Left ventricle myocardium superior (tissue), 1 donor: ENCODE measurements around the gene EDA. TPM values are rescaled to one million over a fixed set of nuclear protein-coding genes. Genes with fewer than 3 reads are reported as not detected.
A peak's percentile ranks its signal among the peaks of the same experiment; 100 is the strongest.

Experiments
- ATAC-seq: fragments of 200-7000 bp; cut with Tn5 transposase; one replicate; pipeline ENCODE4 v1.9.1; 2020; ENCODE audit warnings: mild to moderate bottlenecking, moderate library complexity
- DNase-seq: peaks from one replicate; pipeline ENCODE4 v3.0.0-alpha.2; 2020
- intact Hi-C: fragments of 100-400 bp; cut with micrococcal nuclease; formaldehyde crosslinking; loops from one replicate; pipeline ENCODE4 v1.11.0; 2022
- long read RNA-seq: library from polyadenylated mRNA; unstranded; transcript quantifications from one replicate; pipeline ENCODE4 v2.0.0, GENCODE V29; 2021
- total RNA-seq: library from RNA; stranded (reverse); fragmentation: NEBNext Ultra II Directional; extraction: Animal tissue kit (Norgen Biotek cat#: 25700); gene quantifications from one replicate; pipeline ENCODE4 v1.2.1, GENCODE V29; 2021
- donor health status: DM: no; HTN: yes; CAD: no; lungs with severe emphysema.

EDA gene
- 12.8 TPM for total RNA-seq
- long read RNA-seq, partial matches to known transcripts: 1 of 13 reads
- long read RNA-seq, other reads (novel, unspliced or antisense): 12 of 13 reads

DNA sequence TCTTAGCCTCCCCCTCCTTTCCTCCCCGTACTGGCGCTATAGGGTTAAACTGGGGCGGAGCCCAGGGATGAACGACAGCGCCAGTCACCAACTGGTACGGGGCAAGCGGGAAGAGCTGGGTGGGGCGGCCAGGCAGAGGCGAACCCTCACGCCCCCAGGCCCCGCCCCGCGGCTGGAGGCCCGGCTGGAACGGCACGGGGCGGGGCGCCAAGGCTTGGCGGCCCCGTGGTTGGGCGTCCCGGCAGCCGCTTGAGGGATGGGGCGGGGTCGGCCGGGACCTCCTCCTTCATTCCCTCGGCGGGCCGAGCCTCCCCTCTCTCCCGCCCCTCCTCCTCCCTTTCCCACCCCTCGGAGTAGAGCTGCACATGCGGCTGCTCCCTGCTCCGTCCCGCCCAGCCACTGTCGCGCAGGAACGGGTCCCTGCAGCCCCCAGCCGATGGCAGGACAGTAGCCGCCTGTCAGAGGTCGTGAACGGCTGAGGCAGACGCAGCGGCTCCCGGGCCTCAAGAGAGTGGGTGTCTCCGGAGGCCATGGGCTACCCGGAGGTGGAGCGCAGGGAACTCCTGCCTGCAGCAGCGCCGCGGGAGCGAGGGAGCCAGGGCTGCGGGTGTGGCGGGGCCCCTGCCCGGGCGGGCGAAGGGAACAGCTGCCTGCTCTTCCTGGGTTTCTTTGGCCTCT, at the start of gene EDA:
Gene EDA, plus strand, starts transcription at position 335 of the 678 bp plus-strand sequence.
- ATAC-seq (peak; percentile 97), DNase-seq (peak; percentile 94)
- intact Hi-C loops: loop anchor here (10.0 kb wide), 1 partner anchor 409 kb away; no protein-coding TSS in a partner anchor

- no peak for ATAC-seq
- no peak for DNase-seq
- intact Hi-C loops: no loop called here
Measured at GRCh38 chrX:69568828-69569227, 47.1 kb upstream of the EDA start.

DNA sequence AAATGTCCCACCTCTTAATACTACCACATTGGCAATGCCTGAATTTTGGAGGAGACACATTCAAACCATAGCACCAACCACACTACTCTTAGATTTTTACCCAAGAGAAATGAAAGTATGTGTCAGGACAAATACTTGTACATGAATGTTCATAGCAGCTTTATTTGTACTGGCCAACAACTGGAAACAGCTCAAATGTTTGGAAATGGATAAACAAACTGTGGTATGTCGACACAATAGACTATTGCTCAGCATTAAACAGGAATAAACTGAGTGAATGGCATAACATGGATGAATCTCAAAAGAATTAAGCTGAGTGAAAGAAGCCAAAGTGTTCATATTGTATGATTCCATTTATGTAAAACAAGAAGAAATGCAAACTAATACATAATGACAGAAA, 18.5 kb upstream of the EDA start:
- intact Hi-C loops: no loop called here
- ATAC-seq (no peak), DNase-seq (no peak)

DNA sequence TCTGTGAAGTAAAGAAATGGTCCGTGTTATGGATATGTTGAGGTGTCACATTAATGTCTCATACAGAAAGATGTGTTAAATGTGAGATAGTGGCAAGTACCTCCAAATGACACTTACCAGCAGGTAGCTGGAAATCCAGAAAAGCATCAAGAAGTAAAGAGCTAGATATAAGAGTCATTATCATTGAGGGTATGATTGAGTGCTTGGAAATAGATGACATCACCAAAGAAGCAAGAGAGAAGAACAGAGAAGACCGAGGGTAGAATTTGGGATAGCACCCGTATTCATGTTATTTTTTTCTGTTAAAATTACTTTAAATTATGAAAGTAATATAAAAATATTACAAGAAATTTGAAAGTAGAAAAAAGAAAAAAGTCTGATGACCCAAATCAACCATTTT, 15.7 kb upstream of the EDA start:
- no peak for ATAC-seq
- intact Hi-C loops: no loop called here
- no peak for DNase-seq

DNA sequence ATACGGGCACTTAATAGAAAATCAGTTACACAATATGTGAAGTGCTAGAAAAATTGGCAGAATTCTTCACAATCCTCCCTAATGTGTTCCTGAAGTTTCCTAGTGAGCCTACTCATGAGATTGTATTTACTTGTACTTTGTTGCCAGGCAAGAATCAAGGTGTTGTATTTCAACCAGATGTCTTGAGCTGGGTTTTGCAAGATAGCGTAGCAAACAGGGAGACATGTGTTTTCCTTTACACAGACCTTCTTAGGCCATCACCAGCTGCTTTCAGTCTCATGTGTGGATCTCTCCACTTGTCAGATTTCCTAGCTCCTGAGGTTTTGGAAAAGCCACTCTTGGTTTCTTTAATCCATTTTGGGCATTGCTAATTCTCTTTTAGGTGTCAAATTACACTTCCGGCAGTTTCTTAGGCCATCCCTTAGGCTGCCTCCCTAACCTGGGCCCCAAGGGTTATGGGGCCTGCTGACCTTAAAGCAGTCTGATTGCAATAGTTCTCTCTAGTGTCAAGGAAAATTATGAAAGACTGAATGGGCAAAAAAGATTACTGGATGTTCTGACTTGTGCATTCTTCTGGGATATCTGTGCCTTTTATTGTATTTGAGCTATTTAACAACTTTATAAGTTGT, 12.2 kb upstream of the EDA start:
- intact Hi-C loops: no loop called here
- ATAC-seq (no peak), DNase-seq (no peak)

- intact Hi-C loops: no loop called here
- ATAC-seq: no peak
- no peak for DNase-seq
Measured at GRCh38 chrX:69605521-69605920, 10.4 kb upstream of the EDA start.

DNA sequence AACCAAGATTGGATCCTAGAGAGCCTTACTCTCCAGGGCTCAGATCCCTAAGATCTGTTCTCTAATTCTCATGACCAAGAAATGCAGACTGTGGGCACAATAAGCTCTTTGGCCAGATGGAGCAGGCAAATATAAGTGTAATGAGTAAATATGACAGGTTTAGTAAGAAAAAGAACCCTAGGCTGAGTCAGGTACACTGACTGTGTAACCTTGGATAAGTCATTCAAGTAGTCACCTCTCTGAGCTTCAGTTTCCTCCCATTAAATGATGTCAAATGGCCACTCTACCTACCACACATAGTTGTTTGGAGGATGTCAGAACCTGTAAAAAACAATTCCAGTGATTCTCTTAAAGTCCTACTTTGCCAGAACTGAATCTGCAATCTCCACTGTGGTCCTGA, 8.3 kb upstream of the EDA start:
- no peak for DNase-seq

GRCh38 chrX:69613946-69614345, 2.0 kb upstream of the EDA start:
- no peak for ATAC-seq
- intact Hi-C loops: loop anchor here (10.0 kb wide), 1 partner anchor 411 kb away; no protein-coding TSS in a partner anchor
- DNase-seq: no peak

More for the DNA sequence above, 8.3 kb upstream of the EDA start:
- no peak for ATAC-seq
- intact Hi-C loops: no loop called here

- intact Hi-C loops: loop anchor here (10.0 kb wide), 1 partner anchor 410 kb away; no protein-coding TSS in a partner anchor
- ATAC-seq (peak; percentile 44), DNase-seq (no peak)
Measured at GRCh38 chrX:69614886-69615285, 1.0 kb upstream of the EDA start.

DNA sequence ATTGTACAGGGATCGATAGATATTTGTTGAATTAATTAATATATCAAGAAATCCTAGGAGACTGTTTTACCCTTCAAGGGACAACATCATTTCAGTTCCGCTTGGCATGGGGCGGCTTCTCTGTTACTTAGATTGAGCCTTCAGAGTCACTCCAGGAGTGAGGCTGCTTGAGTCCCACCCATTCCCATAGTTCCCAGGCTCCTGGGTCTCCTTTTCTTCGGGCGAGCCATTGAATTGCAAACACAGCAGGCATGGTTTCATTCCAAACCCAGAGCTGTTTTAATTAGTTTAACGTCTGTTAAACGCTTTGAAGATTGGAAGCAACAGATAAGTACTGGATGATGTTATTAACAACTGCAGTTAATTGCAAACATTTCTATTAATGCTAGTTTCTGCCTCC, 571 bp upstream of the EDA start:
- DNase-seq (no peak), ATAC-seq (no peak)
- intact Hi-C loops: loop anchor here (10.0 kb wide), 1 partner anchor 409 kb away; no protein-coding TSS in a partner anchor

GRCh38 chrX:69616457-69617203, 717 bp downstream of the EDA start:
- intact Hi-C loops: loop anchor here (10.0 kb wide), 1 partner anchor 408 kb away; no protein-coding TSS in a partner anchor
- DNase-seq: peak; percentile 60
- ATAC-seq: peak; percentile 28

- ATAC-seq (no peak), DNase-seq (no peak)
- intact Hi-C loops: loop anchor here (10.0 kb wide), 1 partner anchor 406 kb away; no protein-coding TSS in a partner anchor
Measured at GRCh38 chrX:69618803-69619202, 2.9 kb downstream of the EDA start.

DNA sequence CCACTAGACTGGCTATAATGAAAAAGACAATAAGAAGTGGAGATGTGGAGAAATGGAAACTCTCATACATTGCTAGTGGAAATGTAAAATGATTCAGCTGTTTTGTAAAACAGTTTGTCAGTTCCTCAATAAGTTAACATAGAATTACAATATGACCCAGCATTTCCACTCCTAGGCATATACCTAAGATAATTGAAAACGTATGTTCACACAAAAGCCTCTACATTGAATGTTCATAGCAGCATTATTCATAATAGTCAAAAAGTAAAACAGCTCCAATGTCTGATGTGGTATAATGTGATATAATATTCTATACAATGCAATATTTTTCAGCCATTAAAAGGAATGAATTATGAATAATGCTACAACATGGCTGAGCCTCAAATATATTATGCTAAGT, 10.2 kb downstream of the EDA start:
- intact Hi-C loops: no loop called here
- no peak for DNase-seq
- no peak for ATAC-seq

GRCh38 chrX:69627744-69628143, 11.8 kb downstream of the EDA start:
- intact Hi-C loops: no loop called here
- ATAC-seq: no peak
- no peak for DNase-seq

DNA sequence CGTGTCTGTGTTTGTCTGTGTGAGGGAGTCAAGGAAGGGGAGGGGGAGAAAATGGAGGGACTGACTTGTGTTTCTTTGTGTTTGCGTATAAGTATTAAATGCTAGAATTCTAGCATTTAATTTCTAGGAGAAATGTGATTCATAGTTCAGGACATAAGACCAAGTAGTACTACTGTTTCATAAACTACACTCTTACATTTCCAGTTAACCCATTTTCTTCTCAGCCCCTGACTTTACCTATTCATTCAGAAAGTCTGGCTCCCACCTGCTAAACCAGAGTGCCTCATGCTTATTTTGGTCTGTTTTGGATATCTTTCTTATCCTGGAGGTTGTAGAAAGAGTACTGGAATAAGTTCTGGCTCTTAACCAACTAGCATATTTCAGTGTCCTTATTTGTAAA, 14.2 kb downstream of the EDA start:
- DNase-seq (no peak), ATAC-seq (no peak)
- intact Hi-C loops: no loop called here

- DNase-seq (no peak), ATAC-seq (peak; percentile 56)
- intact Hi-C loops: no loop called here
Measured at GRCh38 chrX:69664693-69665092, 48.8 kb downstream of the EDA start.

DNA sequence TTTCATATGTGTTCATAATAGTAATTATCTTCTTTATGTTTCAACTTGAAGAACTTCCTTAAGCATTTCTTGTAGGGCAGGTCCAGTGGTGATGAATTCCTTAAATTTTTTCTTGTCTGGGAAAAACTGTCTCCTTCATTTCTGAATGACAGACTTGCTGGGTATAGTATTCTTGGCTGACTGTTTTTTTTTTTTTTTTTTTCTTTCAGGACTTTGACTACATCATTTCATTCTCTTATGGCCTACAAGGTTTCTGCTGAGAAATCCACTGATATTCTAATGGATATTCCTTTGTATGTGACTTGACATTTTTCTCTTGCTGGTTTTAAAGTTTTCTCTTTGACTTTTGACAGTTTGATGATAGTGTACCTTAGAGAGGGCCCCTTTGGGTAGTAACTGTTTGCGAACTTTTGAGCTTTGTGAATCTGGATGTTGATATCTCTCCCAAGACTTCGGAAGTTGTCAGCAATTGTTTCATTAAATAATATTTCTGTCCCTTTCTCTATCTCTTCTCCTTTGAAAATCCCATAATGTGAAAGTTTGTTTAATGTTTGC, 54.2 kb downstream of the EDA start:
- intact Hi-C loops: no loop called here
- ATAC-seq (no peak), DNase-seq (no peak)

GRCh38 chrX:69674891-69675290, 59.0 kb downstream of the EDA start:
- ATAC-seq (no peak), DNase-seq (no peak)
- intact Hi-C loops: no loop called here

- intact Hi-C loops: no loop called here
- DNase-seq: no peak
- no peak for ATAC-seq
Measured at GRCh38 chrX:69705818-69706217, 89.9 kb downstream of the EDA start.

DNA sequence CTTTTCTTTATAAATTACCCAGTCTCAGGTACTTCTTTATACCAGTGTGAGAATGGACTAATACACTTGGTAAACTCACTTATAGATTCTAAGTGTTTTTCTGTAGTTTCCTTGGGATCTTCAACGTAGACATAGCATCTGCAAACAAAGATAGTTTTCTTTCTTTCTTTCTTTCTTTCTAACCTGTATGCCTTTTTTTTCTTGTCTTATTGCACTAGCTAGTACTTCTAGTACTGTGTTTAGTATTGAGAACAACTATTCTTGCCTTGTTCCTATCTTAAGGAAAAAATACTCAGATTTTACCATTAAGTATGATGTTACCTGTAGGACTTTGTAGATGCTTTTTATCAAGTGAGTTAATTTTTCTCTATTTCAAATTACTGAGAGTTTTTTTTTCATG, 102.2 kb downstream of the EDA start:
- DNase-seq (no peak), ATAC-seq (no peak)
- intact Hi-C loops: no loop called here
